Gastroesophageal sphincter (tissue), 4 donors: ENCODE results near the gene CEP170. TPM values are rescaled to one million over a fixed set of nuclear protein-coding genes. Genes with fewer than 3 reads are reported as not detected.

Experiments
- ATAC-seq: fragments of 150-250 bp; one replicate; pipeline ENCODE4 v1.9.1; 2016; ENCODE audit warnings: mild to moderate bottlenecking, moderate library complexity
- H3K27ac ChIP-seq, 4 donors: fragments of 200-600 bp; sonication (generic) in 3 of 4; 1 replicate in 3 of 4; 2 replicates in 1 of 4; pipeline ENCODE4 v1.5.1; 2016 to 2019
- H3K27me3 ChIP-seq: fragments of 200-600 bp; sonication (generic); one replicate; pipeline ENCODE4 v1.5.1; 2019
- H3K36me3 ChIP-seq, 2 donors: fragments of 200-600 bp; sonication (generic); one replicate each; pipeline ENCODE4 v1.5.1; 2019; ENCODE audit warnings: control low read depth in 1 of 2
- H3K4me1 ChIP-seq, 3 donors: fragments of 200-600 bp; sonication (generic); 1 replicate in 2 of 3; 2 replicates in 1 of 3; pipeline ENCODE4 v1.5.1; 2016 to 2019; ENCODE audit warnings: control low read depth in 2 of 3
- H3K4me3 ChIP-seq, 2 donors: fragments of 200-600 bp; sonication (generic); one replicate each; pipeline ENCODE4 v1.5.1; 2019; ENCODE audit warnings: mild to moderate bottlenecking in 1 of 2, moderate library complexity in 1 of 2
- H3K9me3 ChIP-seq, 3 donors: fragments of 200-600 bp; sonication (generic); one replicate each; pipeline ENCODE4 v1.5.1; 2017 to 2019; ENCODE audit warnings: control low read depth in 2 of 3
- EP300 ChIP-seq: sonication (generic); formaldehyde crosslinking; IDR thresholded peaks from one replicate; pipeline ENCODE4 v1.6.1; 2017; ENCODE audit warnings: antibody characterized with exemption, mild to moderate bottlenecking
- POLR2A ChIP-seq, 2 donors: fragments of 450-650 bp; IDR thresholded peaks; one replicate each; pipeline ENCODE4 v1.6.1; 2017; ENCODE audit warnings: antibody characterized with exemption in 2 of 2, mild to moderate bottlenecking in 2 of 2, moderate library complexity in 1 of 2
- POLR2AphosphoS5 ChIP-seq: sonication (generic); formaldehyde crosslinking; IDR thresholded peaks from one replicate; pipeline ENCODE4 v1.6.1; 2017; ENCODE audit warnings: antibody characterized with exemption
- WGBS, 2 donors: methylation state at CpG; one replicate each; pipeline ENCODE4 v1.1.5; 2018; ENCODE audit warnings: low coverage in 1 of 2; 5-methylcytosine and 5-hydroxymethylcytosine counted together
- total RNA-seq, 4 donors: library from RNA; depleted of rRNA; stranded (reverse); fragments of >200 nt; gene quantifications; one replicate each; pipeline ENCODE4 v1.1.0, GENCODE V29; 2016
- TF ChIP-seq, protein P1 (sequence below), 4 experiments: fragments of 200-600 bp in 2 of 4; fragments of 450-650 bp in 2 of 4; sonication (generic) in 1 of 4; IDR thresholded peaks; one replicate each; pipeline ENCODE4 v1.5.1; 2017 to 2019; ENCODE audit warnings: antibody characterized with exemption in 4 of 4, mild to moderate bottlenecking in 2 of 4, moderate library complexity in 2 of 4

Gene CEP170
- total RNA-seq, 4 donors from 2014 or later = 33.1 to 53.5 (median 41.6) TPM

DNA sequence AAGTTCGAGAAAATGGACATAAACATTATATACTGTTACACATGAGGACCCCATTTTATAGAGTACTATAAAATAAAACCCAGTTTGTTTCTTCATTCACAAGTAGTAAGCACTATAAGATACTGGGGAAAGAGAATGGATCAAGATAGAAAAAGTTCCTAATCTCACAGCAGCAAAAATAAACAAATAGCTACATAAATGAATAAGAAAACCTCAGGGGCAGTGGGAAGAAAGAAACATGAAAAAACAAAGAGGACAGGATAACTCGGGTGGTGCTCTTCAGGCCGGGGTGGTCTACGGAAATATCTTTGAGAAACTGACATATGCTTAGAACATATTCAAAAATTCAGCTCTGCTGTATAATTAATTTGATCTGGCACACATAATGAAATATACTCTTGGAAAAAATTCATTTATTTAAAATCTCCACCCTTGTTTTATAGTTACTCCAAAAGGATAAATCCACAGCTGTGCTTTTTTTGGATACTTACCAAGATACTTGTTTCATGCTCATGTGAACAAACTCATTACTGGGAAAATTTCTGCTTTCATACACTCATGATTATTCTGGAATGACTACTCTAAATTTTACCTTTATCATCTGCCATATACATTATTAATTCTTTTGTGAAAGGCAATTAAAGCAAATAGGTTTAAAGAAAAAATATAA, 20.0 kb downstream of the CEP170 start:
- 43 to 66% methylated on average over 4 of the region's 4 CpGs for WGBS, 2 donors
- no peak overlapping the region for H3K27ac ChIP-seq
- ATAC-seq = no peak

DNA sequence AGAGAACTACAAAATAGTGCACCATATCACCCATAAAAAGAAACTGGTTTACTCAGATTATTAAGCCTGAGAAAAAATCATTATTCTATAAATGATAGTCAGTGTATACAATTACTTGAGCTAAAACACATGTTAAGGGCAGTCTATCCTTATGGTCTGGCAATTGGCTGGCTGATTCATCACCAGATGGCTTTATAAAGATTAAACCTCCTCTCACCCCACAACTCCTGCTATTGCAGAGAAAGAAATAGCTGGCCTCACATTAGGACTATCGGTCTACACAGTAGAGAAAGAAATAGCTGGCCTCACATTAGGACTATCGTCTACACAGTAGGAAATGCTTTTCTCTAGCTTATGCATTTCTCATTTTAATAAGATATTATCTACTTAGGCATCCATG, 21.2 kb downstream of the CEP170 start:
- WGBS, 2 donors = 34 to 79% methylated on average over 2 of the region's 2 CpGs
- no peak for ATAC-seq
- H3K27me3 ChIP-seq = no peaks in the 10 kb centered on the region
- no peak overlapping the region for H3K4me3 ChIP-seq
- peaks cover 9 to 39% (median 17%) of the 10 kb centered on the region in 3 donors for H3K4me1 ChIP-seq
- H3K9me3 ChIP-seq = peaks cover 0 to 26% (median 5%) of the 10 kb centered on the region in 3 donors
- H3K36me3 ChIP-seq = peaks cover 0 to 7% of the 10 kb centered on the region in 2 donors
- no peak for TF ChIP-seq POLR2AphosphoS5
- no peak for TF ChIP-seq EP300
- no peak for TF ChIP-seq POLR2A (IDR thresholded peaks at IDR 0.05)
- TF ChIP-seq, protein P1, sequence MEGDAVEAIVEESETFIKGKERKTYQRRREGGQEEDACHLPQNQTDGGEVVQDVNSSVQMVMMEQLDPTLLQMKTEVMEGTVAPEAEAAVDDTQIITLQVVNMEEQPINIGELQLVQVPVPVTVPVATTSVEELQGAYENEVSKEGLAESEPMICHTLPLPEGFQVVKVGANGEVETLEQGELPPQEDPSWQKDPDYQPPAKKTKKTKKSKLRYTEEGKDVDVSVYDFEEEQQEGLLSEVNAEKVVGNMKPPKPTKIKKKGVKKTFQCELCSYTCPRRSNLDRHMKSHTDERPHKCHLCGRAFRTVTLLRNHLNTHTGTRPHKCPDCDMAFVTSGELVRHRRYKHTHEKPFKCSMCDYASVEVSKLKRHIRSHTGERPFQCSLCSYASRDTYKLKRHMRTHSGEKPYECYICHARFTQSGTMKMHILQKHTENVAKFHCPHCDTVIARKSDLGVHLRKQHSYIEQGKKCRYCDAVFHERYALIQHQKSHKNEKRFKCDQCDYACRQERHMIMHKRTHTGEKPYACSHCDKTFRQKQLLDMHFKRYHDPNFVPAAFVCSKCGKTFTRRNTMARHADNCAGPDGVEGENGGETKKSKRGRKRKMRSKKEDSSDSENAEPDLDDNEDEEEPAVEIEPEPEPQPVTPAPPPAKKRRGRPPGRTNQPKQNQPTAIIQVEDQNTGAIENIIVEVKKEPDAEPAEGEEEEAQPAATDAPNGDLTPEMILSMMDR (IDR thresholded peaks at IDR 0.05) = no peak
- no peak overlapping the region for H3K27ac ChIP-seq

More for the DNA sequence above, 20.0 kb downstream of the CEP170 start:
- Histone ChIP-seq H3K9me3 (peaks cover 0 to 22% (median 5%) of the 10 kb centered on the region in 3 donors), H3K36me3 (peaks cover 0 to 7% of the 10 kb centered on the region in 2 donors), H3K4me1 (peaks cover 9 to 39% (median 17%) of the 10 kb centered on the region in 3 donors), H3K27me3 (no peaks in the 10 kb centered on the region), H3K4me3 (no peak overlapping the region)
- TF ChIP-seq EP300 = no peak
- TF ChIP-seq, protein P1 (IDR thresholded peaks at IDR 0.05) = no peak
- no peak for TF ChIP-seq POLR2A (IDR thresholded peaks at IDR 0.05)

DNA sequence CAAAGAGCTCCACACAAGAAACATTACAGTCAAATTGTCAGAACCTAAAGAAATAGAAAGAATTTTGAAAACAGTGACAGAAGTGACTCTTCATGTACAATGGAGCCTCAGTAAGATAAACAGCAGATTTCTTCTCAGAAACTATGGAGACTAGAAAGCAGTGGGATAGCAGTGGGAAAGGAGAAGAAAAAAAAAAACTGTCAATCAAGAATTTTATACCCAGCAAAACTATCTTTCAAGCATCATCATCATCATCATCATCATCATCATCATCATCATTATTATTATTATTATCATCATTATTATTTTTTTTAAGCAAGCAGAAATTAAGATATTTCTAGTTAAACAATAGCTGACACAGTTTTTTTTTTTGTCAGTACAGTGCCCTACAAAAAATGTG, 24.2 kb downstream of the CEP170 start:
- H3K4me3 ChIP-seq = no peak overlapping the region
- ATAC-seq = no peak
- H3K4me1 ChIP-seq = peaks cover 1 to 22% (median 8%) of the 10 kb centered on the region in 3 donors
- H3K36me3 ChIP-seq = no peaks in the 10 kb centered on the region
- TF ChIP-seq POLR2AphosphoS5 = no peak
- no peak for TF ChIP-seq EP300
- H3K27ac ChIP-seq = no peak overlapping the region
- peaks cover 0 to 26% (median 5%) of the 10 kb centered on the region in 3 donors for H3K9me3 ChIP-seq
- no peaks in the 10 kb centered on the region for H3K27me3 ChIP-seq

DNA sequence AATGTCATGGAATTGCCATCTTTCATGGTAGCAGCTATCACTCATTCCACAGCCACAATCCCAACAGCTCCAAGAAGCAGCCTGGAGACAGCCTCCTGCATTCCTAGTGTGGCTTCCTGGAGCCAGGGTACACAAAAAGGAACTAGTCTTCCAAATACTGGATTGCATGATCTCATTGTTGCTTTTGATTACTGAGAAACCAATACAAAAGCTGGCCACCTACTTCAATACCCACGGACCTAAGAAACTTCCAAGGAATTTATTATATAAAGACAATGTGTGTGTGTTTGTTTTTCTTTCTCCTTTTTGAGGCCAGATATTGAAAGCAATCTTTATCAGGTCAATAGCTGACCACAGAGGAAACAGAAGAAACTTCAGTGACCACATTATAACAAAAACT, 25.6 kb downstream of the CEP170 start:
- H3K36me3 ChIP-seq = no peaks in the 10 kb centered on the region
- TF ChIP-seq POLR2AphosphoS5 = no peak
- no peak for TF ChIP-seq POLR2A (IDR thresholded peaks at IDR 0.05)
- no peak for TF ChIP-seq EP300
- TF ChIP-seq, protein P1 (IDR thresholded peaks at IDR 0.05) = no peak
- H3K4me1 ChIP-seq = peaks cover 0 to 19% (median 0%) of the 10 kb centered on the region in 3 donors
- 78 to 83% methylated on average over 1 of the region's 1 CpG for WGBS, 2 donors
- ATAC-seq = no peak
- H3K4me3 ChIP-seq = no peak overlapping the region
- H3K27ac ChIP-seq = no peak overlapping the region
- no peaks in the 10 kb centered on the region for H3K27me3 ChIP-seq
- H3K9me3 ChIP-seq = peaks cover 0 to 26% (median 5%) of the 10 kb centered on the region in 3 donors

DNA sequence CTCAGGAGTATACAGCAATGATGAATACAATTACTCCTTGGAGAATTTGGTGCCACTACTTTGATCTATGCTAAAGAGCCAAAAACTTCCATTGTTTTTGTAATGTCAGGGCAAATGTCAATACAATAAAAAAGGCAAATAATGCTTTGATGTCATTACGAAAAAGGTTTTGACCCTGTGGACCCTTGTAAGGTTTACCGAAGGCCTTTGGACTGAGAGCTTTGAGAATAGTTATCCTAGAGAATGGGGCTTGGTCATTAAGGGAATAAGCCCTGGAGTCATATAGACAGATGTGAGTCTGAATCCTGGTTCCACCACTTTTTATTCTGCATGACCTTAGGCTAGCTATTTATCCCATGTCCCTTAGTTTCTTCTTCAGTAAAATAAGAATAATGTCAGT, 27.5 kb downstream of the CEP170 start:
- Histone ChIP-seq H3K27ac (no peak overlapping the region), H3K36me3 (peaks cover 0 to 10% of the 10 kb centered on the region in 2 donors)
- TF ChIP-seq, protein P1 (IDR thresholded peaks at IDR 0.05) = no peak
- TF ChIP-seq POLR2A (IDR thresholded peaks at IDR 0.05) (no peak), POLR2AphosphoS5 (no peak)

More for the DNA sequence above, 27.5 kb downstream of the CEP170 start:
- Histone ChIP-seq H3K4me1 (peaks cover 0 to 11% (median 0%) of the 10 kb centered on the region in 3 donors), H3K4me3 (no peak overlapping the region), H3K27me3 (no peaks in the 10 kb centered on the region), H3K9me3 (peaks cover 0 to 26% (median 5%) of the 10 kb centered on the region in 3 donors)
- 80 to 94% methylated on average over 2 of the region's 2 CpGs for WGBS, 2 donors
- ATAC-seq = no peak
